Thyroid gland (tissue), 4 donors: ENCODE results near the gene SH3RF3.

Experiments
- CTCF ChIP-seq, 6 experiments: fragments of 200-600 bp in 3 of 6; fragments of 450-650 bp in 3 of 6; sonication (generic) in 3 of 6; IDR thresholded peaks; one replicate each; pipeline ENCODE4 v1.5.1; 2016 to 2019; ENCODE audit warnings: antibody characterized with exemption in 6 of 6, mild to moderate bottlenecking in 2 of 6, inconsistent platforms in 1 of 6, moderate library complexity in 1 of 6
- POLR2A ChIP-seq, 2 donors: fragments of 450-650 bp; IDR thresholded peaks; one replicate each; pipeline ENCODE4 v1.6.1; 2017; ENCODE audit warnings: antibody characterized with exemption in 2 of 2, mild to moderate bottlenecking in 2 of 2, moderate library complexity in 1 of 2

- TF ChIP-seq CTCF (IDR thresholded peaks at IDR 0.05), result no peak
- TF ChIP-seq POLR2A (IDR thresholded peaks at IDR 0.05), result no peak
Observed at GRCh38 chr2:109526442-109526970, 397.5 kb downstream of the SH3RF3 start.
